ENCODE data around the gene MOB4. TPM values are rescaled to one million over a fixed set of nuclear protein-coding genes. Genes with fewer than 3 reads are reported as not detected.

Gene MOB4
- total RNA-seq, 1 donor from 2014 or later: 30.4 TPM

GRCh38 chr2:197596766-197597165, 80.9 kb downstream of the MOB4 start:
- no peaks in the 10 kb centered on the region for H3K4me1 ChIP-seq (ENCODE audit: insufficient read depth, low read length)
- Mint-ChIP-seq H3K27ac (ENCODE audit: unreplicated experiment) (no peak overlapping the region), H3K4me3 (ENCODE audit: unreplicated experiment) (no peak overlapping the region), H3K36me3 (ENCODE audit: low read depth, unreplicated experiment) (peaks cover 10% of the 10 kb centered on the region), H3K27me3 (ENCODE audit: low read depth, unreplicated experiment) (no peaks in the 10 kb centered on the region), H3K4me1 (ENCODE audit: low read depth, unreplicated experiment) (no peaks in the 10 kb centered on the region), H3K9me3 (ENCODE audit: unreplicated experiment) (peaks cover 3% of the 10 kb centered on the region)
- DNase-seq (ENCODE audit: low read depth): no peak
- TF ChIP-seq EZH2 (IDR thresholded peaks at IDR 0.05; ENCODE audit: insufficient read depth, low read length) (no peak), CTCF (IDR thresholded peaks at IDR 0.05; ENCODE audit: insufficient read depth, low read depth, low read length) (no peak)
- no peaks in the 10 kb centered on the region for H3K79me2 ChIP-seq (ENCODE audit: insufficient read depth, low read length)
- no peak overlapping the region for H3K27ac ChIP-seq (ENCODE audit: low read depth, low read length)
- H3K9ac ChIP-seq (ENCODE audit: low read length): no peak overlapping the region
- H3K27me3 ChIP-seq (ENCODE audit: insufficient read depth, low read length): no peaks in the 10 kb centered on the region
- no peak overlapping the region for H2AFZ ChIP-seq (ENCODE audit: low read depth, low read length)
- H4K20me1 ChIP-seq (ENCODE audit: insufficient read depth, low read length): no peaks in the 10 kb centered on the region
- no peak overlapping the region for H3K4me2 ChIP-seq (ENCODE audit: low read length)
- no peak overlapping the region for H3K4me3 ChIP-seq (ENCODE audit: insufficient read depth, low read depth, low read length)
- no peaks in the 10 kb centered on the region for H3K9me3 ChIP-seq (ENCODE audit: insufficient read depth, low read depth, low read length)
- FAIRE-seq: no peak
- H3K36me3 ChIP-seq (ENCODE audit: insufficient read depth, low read length): no peaks in the 10 kb centered on the region

GRCh38 chr2:197597166-197597565, 81.3 kb downstream of the MOB4 start:
- H3K9me3 Mint-ChIP-seq (ENCODE audit: unreplicated experiment): peaks cover 3% of the 10 kb centered on the region
- H3K4me3 Mint-ChIP-seq (ENCODE audit: unreplicated experiment): no peak overlapping the region
- Histone ChIP-seq H3K9me3 (ENCODE audit: insufficient read depth, low read depth, low read length) (no peaks in the 10 kb centered on the region), H3K27ac (ENCODE audit: low read depth, low read length) (no peak overlapping the region), H2AFZ (ENCODE audit: low read depth, low read length) (no peak overlapping the region), H3K4me3 (ENCODE audit: insufficient read depth, low read depth, low read length) (no peak overlapping the region), H3K4me1 (ENCODE audit: insufficient read depth, low read length) (no peaks in the 10 kb centered on the region), H3K4me2 (ENCODE audit: low read length) (no peak overlapping the region), H3K27me3 (ENCODE audit: insufficient read depth, low read length) (no peaks in the 10 kb centered on the region), H4K20me1 (ENCODE audit: insufficient read depth, low read length) (no peaks in the 10 kb centered on the region), H3K9ac (ENCODE audit: low read length) (no peak overlapping the region), H3K79me2 (ENCODE audit: insufficient read depth, low read length) (no peaks in the 10 kb centered on the region), H3K36me3 (ENCODE audit: insufficient read depth, low read length) (no peaks in the 10 kb centered on the region)
- peaks cover 10% of the 10 kb centered on the region for H3K36me3 Mint-ChIP-seq (ENCODE audit: low read depth, unreplicated experiment)
- no peak overlapping the region for H3K27ac Mint-ChIP-seq (ENCODE audit: unreplicated experiment)
- no peaks in the 10 kb centered on the region for H3K27me3 Mint-ChIP-seq (ENCODE audit: low read depth, unreplicated experiment)
- DNase-seq (ENCODE audit: low read depth) (no peak), FAIRE-seq (no peak)
- no peak for TF ChIP-seq CTCF (IDR thresholded peaks at IDR 0.05; ENCODE audit: insufficient read depth, low read depth, low read length)
- TF ChIP-seq EZH2 (IDR thresholded peaks at IDR 0.05; ENCODE audit: insufficient read depth, low read length): no peak
- no peaks in the 10 kb centered on the region for H3K4me1 Mint-ChIP-seq (ENCODE audit: low read depth, unreplicated experiment)

- DNase-seq (ENCODE audit: low read depth) (no peak), FAIRE-seq (no peak)
- H3K27me3 ChIP-seq (ENCODE audit: insufficient read depth, low read length): no peaks in the 10 kb centered on the region
- Mint-ChIP-seq H3K9me3 (ENCODE audit: unreplicated experiment) (peaks cover 3% of the 10 kb centered on the region), H3K4me1 (ENCODE audit: low read depth, unreplicated experiment) (no peaks in the 10 kb centered on the region), H3K36me3 (ENCODE audit: low read depth, unreplicated experiment) (peaks cover 10% of the 10 kb centered on the region), H3K4me3 (ENCODE audit: unreplicated experiment) (no peak overlapping the region), H3K27ac (ENCODE audit: unreplicated experiment) (no peak overlapping the region), H3K27me3 (ENCODE audit: low read depth, unreplicated experiment) (no peaks in the 10 kb centered on the region)
- no peaks in the 10 kb centered on the region for H3K9me3 ChIP-seq (ENCODE audit: insufficient read depth, low read depth, low read length)
- no peak overlapping the region for H3K4me2 ChIP-seq (ENCODE audit: low read length)
- no peaks in the 10 kb centered on the region for H3K36me3 ChIP-seq (ENCODE audit: insufficient read depth, low read length)
- no peaks in the 10 kb centered on the region for H3K4me1 ChIP-seq (ENCODE audit: insufficient read depth, low read length)
- no peak overlapping the region for H3K4me3 ChIP-seq (ENCODE audit: insufficient read depth, low read depth, low read length)
- no peak overlapping the region for H3K27ac ChIP-seq (ENCODE audit: low read depth, low read length)
- H3K79me2 ChIP-seq (ENCODE audit: insufficient read depth, low read length): no peaks in the 10 kb centered on the region
- H4K20me1 ChIP-seq (ENCODE audit: insufficient read depth, low read length): no peaks in the 10 kb centered on the region
- no peak overlapping the region for H3K9ac ChIP-seq (ENCODE audit: low read length)
- H2AFZ ChIP-seq (ENCODE audit: low read depth, low read length): no peak overlapping the region
- no peak for TF ChIP-seq EZH2 (IDR thresholded peaks at IDR 0.05; ENCODE audit: insufficient read depth, low read length)
- no peak for TF ChIP-seq CTCF (IDR thresholded peaks at IDR 0.05; ENCODE audit: insufficient read depth, low read depth, low read length)
Observed at GRCh38 chr2:197598450-197598849, 82.6 kb downstream of the MOB4 start.
